Left ventricle myocardium inferior (tissue), 1 donor: Measurements from ENCODE around the gene ANXA8. TPM values are rescaled to one million over a fixed set of nuclear protein-coding genes. Genes with fewer than 3 reads are reported as not detected.

Experiments used
- DNase-seq: peaks from one replicate; pipeline ENCODE4 v3.0.0-alpha.2; 2020
- H3K27ac ChIP-seq: fragments of 200-600 bp; replicated peaks from 2 replicates; pipeline ENCODE4 v1.8.0; 2021
- H3K27me3 ChIP-seq: fragments of 200-600 bp; 2 replicates; pipeline ENCODE4 v1.8.0; 2021; ENCODE audit warnings: low read depth
- H3K36me3 ChIP-seq: fragments of 200-600 bp; 2 replicates; pipeline ENCODE4 v1.8.0; 2021
- H3K4me1 ChIP-seq: fragments of 200-600 bp; 2 replicates; pipeline ENCODE4 v1.8.0; 2021
- H3K4me3 ChIP-seq: fragments of 200-600 bp; 2 replicates; pipeline ENCODE4 v1.8.0; 2021; ENCODE audit warnings: mild to moderate bottlenecking, moderate library complexity
- H3K9me3 ChIP-seq: fragments of 200-600 bp; replicated peaks from 2 replicates; pipeline ENCODE4 v1.8.0; 2021
- CTCF ChIP-seq: fragments of 200-600 bp; IDR thresholded peaks from 2 replicates; pipeline ENCODE4 v1.8.0; 2021; ENCODE audit warnings: antibody characterized with exemption, mild to moderate bottlenecking, borderline replicate concordance
- intact Hi-C: fragments of 100-400 bp; cut with micrococcal nuclease; formaldehyde crosslinking; loops from one replicate; pipeline ENCODE4 v1.11.0; 2022
- total RNA-seq: library from RNA; stranded (reverse); fragmentation: NEBNext Ultra II Directional; extraction: Animal tissue kit (Norgen Biotek cat#: 25700); gene quantifications from one replicate; pipeline ENCODE4 v1.2.1, GENCODE V29; 2021
- donor health status: DM: no; HTN: yes; CAD: no; lungs with severe emphysema.

The ANXA8 gene
- total RNA-seq, 1 donor from 2014 or later: not detected

DNA sequence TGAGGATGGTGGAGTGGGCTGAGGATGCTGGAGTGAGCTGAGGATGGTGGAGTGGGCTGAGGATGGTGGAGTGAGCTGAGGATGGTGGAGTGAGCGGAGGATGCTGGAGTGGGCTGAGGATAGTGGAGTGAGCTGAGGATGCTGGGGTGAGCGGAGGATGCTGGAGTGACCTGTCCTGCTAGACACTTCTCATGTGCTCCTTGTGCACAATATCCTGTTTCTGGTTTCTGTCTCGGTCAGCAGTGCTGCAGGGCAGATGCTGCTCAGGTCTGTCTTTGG, 29.2 kb downstream of the ANXA8 start:
- H3K9me3 ChIP-seq: no peaks in the 10 kb centered on the region
- peaks cover 17% of the 10 kb centered on the region for H3K27me3 ChIP-seq
- no peaks in the 10 kb centered on the region for H3K4me1 ChIP-seq
- intact Hi-C loops: no loop called here
- no peak for TF ChIP-seq CTCF
- H3K36me3 ChIP-seq: no peaks in the 10 kb centered on the region
- no peak overlapping the region for H3K4me3 ChIP-seq
- H3K27ac ChIP-seq: no peak overlapping the region
- no peak for DNase-seq

- Histone ChIP-seq H3K9me3 (no peaks in the 10 kb centered on the region), H3K27ac (no peak overlapping the region), H3K4me1 (no peaks in the 10 kb centered on the region), H3K36me3 (no peaks in the 10 kb centered on the region), H3K27me3 (peaks cover 17% of the 10 kb centered on the region), H3K4me3 (no peak overlapping the region)
- no peak for DNase-seq
- TF ChIP-seq CTCF: no peak
- intact Hi-C loops: no loop called here
Measured at GRCh38 chr10:47454008-47454779, 29.7 kb downstream of the ANXA8 start.

DNA sequence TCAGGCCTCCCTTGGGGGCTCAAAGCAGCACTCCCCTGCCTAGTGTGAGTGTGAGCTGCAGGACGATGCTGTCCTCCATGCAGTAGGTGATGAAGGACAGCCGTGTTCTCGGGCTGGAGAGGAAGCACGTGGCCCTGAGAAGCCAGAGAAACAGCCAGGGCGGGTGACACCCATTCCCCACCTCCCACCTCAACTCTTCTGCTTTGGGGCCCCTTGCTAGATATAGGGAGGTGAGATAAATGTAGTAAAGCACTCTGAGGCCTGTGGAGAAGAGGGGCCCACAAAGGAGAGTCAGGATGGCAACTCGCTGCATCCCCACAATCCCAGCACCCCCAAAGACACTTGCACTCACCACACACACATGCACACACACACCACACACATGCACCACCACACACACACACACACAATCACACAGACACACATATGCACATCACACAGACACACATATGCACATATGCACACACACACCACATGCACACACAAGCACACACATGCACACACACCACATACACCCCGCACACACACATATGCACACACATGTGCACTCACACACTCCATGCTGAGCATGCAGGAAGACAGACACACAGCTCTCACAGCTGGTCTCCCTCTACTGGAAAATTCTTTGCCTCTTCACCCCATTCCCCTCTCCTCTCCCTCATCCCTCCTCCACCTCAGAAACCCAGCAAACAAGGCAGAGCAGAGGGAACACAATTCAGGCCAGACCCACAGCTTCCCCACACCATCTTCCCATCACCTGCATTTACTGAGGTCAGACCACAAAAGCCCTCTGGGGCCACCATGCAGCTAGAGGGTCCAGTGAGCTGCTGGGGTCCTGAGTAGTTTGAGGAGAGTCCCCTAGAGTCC, 30.5 kb downstream of the ANXA8 start:
- Histone ChIP-seq H3K9me3 (no peaks in the 10 kb centered on the region), H3K27me3 (peaks cover 17% of the 10 kb centered on the region), H3K36me3 (no peaks in the 10 kb centered on the region), H3K27ac (no peak overlapping the region), H3K4me1 (no peaks in the 10 kb centered on the region), H3K4me3 (no peak overlapping the region)
- intact Hi-C loops: no loop called here
- no peak for DNase-seq
- TF ChIP-seq CTCF: no peak

DNA sequence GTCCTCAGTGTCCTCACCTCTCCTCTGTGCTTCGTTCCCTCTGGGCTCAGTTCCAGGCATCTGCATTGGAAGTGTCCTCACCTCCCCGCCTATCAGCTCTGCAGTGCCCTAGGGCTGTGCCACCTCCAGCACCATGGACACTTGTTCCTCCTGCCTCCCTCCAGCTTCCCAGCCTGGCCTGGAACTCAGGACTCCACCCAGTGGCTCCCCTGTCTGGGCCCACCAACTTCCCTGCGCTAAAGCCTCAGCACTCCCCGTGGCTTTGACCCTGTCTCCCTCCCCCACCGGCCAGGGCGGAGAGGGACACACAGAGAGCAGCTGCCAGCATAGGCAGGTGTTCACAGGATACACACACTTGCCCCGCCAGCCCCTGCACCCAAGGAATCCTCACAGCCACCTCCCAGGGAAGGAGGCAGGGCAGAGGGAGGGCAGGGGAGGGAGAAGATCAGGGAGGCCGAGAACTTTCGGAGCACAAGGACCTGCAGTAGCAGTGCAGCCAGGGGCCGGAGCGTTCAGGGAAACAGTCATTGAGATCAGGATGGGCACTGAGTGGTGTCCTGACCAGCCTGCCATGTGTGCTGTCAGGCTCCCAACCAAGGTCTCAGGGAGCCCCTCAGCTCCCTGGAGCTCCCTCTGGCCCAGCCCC, 31.3 kb downstream of the ANXA8 start:
- Histone ChIP-seq H3K36me3 (no peaks in the 10 kb centered on the region), H3K9me3 (no peaks in the 10 kb centered on the region), H3K4me3 (no peak overlapping the region), H3K4me1 (no peaks in the 10 kb centered on the region), H3K27me3 (peaks cover 17% of the 10 kb centered on the region), H3K27ac (no peak overlapping the region)
- no peak for TF ChIP-seq CTCF
- no peak for DNase-seq
- intact Hi-C loops: no loop called here

GRCh38 chr10:47451998-47452494, 31.9 kb downstream of the ANXA8 start:
- intact Hi-C loops: no loop called here
- Histone ChIP-seq H3K4me1 (no peaks in the 10 kb centered on the region), H3K27ac (no peak overlapping the region), H3K27me3 (peaks cover 17% of the 10 kb centered on the region), H3K9me3 (peaks cover under 1% of the 10 kb centered on the region), H3K4me3 (no peak overlapping the region), H3K36me3 (no peaks in the 10 kb centered on the region)
- no peak for TF ChIP-seq CTCF
- no peak for DNase-seq
